T follicular helper cell (primary cell): ENCODE results near the gene IGSF9B.

Experiments used
- DNase-seq: peaks from one replicate; pipeline ENCODE4 v3.0.0-alpha.2; 2020; ENCODE audit warnings: low read depth

IGSF9B gene

DNA sequence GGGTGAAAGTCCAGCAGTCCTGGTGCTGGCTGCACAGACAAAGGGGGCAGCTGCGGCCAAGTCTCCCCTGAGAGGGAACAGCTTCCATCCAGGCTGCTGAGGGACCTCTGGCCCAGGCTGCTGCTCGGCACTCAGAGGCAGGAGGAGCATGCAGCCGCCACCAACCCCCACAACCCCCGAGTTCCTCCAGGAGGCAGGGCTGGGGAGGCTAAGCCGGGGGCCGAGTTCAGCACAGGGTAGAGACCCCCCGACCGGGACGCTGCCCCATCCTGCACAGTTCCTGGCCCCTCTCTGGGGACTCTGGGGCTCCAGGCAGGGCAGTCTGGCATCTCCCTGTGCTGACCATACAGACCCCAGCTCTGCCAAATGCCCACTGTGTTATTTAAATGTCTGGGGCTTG, 20.2 kb downstream of the IGSF9B start:
- no peak for DNase-seq

DNA sequence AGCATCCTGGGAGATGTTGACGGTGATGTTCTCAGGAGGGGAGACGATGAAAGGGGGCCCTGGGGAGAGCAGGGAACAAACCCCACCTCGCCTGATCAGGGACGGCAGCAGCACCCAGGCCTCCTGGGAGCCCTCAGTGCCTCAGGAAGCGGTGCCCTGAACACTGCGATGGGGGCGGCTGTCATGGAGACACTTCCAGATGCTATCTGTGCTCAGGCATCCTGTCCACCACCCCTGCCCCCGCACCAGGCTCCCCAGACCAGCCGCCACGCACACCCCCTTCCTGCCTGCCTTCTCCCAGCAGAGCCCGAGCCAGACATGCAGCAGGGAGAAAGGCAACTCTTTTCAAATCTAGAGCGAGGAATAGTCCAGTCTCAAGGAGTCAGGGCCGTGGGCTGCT, 20.6 kb downstream of the IGSF9B start:
- DNase-seq: no peak

DNA sequence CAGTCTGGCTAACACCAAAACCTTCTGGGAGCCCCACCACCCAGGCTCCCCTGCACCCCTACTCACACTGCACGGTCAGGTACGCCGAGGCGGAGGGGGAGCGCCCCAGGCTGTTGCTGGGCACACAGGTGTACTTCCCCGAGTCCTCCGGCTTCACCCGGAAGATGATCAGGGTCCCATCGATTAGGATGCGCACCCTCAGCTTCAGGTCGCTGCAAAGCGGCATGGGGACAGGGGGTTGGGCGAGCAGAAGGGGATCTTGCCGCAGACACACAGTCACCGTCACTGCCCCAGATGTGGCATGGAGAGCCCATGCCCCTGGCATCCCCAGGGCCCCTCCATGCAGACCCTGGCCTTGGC, 21.2 kb downstream of the IGSF9B start:
- no peak for DNase-seq

DNA sequence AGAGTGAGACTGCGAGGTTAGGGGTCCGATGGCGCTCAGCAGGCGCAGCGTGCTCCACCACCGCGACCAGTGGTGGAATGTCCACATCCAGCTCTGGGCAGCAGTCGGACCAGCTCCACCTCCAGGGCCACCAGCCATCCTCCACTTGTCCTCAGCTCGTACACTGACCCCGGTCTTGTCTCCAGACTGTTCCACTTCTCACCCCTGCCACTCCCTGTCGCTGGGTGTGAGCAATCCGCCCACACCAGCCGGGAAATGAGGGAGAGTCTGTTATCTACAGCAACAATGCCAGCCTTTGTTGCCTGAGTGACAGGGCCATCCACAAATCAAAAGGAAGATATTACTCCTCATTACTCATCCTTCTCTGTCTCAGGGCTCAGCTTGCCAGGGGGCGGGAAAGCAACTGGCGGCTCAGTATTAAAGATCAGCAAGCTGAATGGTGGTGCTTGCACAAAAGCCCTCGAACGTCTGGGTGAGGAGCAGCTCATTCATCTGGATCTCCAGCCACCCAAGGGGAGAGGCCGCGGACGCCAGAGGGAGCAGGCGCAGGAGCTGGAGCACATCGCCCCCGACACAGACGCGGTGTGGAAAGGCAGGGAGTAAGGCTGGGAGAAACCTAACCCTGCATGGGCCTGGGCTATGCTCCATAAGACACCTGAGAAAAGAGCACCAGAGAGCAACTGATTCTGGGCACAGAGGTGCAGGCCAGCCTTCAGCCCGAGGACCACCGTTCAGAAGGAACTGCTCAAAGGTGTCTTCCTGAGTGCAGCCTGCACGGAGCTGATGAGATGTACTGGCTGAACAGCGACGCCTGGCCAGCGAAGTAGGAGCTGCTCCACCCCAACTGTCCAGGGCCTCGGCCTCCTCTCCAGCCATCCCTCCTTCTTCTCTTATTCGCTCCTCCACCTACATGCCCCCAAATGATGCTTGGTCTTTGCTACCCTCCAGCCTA, 21.9 kb downstream of the IGSF9B start:
- no peak for DNase-seq

DNA sequence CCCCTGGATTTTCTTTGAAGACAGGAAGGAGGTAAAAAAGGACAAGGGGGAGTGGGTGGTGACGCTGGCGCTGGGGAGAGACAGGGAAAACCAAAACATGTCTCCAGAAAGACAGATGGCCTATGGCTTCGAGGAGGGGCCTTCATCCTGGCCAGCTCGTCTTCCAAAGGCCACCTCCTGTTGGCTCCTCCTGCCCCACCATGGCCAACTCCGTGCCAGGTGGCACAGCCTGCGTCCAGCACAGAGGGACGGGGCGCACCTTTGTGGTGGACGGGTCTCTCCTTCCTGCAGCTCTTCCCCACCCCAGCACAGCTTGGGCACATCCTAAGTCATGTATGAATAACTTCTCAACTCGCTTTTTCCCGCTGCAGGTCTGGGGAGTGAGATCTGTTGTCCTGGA, 22.7 kb downstream of the IGSF9B start:
- DNase-seq: no peak

DNA sequence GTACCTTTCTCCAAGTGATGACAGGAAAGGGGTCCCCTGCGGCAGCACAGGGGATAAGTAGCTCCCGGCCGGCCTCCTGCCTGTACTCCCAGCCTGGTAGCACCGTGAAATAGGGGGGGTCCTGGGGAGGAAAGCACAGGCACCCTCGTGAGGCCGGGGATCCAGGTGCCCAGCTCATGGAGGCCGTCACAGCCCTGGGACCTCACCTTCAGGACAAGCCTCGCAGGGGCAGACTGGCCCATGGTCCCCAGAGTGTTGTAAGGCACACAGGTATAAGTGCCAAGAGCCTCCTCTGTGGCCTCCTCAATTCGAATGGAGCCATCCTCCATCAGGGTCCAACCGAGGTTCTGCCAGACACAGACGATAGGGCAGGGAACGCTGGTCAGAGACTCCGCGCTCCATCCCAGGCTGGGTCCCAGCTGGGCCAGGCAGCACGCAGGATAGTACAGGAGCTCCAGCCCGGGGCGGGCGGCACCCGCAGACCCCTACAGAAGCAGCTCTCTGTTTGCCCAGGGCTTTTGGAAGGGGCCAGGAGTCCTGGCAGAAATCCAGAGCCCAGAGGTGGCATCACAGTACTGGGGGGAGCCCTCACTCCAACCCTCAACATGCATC, 25.2 kb downstream of the IGSF9B start:
- DNase-seq: no peak

DNA sequence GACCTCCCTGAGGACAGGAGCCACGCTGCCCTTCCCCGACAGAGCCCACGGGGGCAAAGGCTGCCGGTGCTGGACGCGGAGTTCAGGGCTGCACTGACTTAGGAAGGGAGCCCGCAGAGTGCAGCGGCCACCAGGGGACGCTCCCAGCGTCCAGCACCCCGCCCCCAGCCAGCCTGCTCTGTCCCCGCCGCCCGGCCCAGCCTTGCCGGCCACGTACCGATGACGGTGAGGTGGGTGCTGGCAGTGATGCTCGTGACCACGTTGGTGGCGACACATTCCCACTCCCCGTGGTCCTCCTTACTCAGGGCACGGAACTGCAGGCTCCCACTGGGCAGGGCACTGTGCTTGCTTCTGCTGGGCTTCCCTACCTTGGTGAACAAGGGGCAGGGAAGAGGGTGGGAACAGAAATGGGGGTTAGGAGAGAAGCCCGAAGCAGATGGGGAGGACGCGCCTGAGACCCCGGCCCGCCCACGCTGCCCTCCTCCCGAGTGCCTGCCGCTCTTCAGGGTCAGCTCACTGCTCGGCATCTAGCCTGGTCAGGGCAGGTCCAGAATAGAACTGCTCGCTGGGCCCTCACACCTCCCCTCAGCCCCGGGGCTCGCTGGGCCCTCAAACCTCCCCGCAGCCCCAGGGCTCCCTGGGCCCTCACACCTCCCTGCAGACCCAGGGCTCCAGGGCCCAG, 25.9 kb downstream of the IGSF9B start:
- no peak for DNase-seq

DNA sequence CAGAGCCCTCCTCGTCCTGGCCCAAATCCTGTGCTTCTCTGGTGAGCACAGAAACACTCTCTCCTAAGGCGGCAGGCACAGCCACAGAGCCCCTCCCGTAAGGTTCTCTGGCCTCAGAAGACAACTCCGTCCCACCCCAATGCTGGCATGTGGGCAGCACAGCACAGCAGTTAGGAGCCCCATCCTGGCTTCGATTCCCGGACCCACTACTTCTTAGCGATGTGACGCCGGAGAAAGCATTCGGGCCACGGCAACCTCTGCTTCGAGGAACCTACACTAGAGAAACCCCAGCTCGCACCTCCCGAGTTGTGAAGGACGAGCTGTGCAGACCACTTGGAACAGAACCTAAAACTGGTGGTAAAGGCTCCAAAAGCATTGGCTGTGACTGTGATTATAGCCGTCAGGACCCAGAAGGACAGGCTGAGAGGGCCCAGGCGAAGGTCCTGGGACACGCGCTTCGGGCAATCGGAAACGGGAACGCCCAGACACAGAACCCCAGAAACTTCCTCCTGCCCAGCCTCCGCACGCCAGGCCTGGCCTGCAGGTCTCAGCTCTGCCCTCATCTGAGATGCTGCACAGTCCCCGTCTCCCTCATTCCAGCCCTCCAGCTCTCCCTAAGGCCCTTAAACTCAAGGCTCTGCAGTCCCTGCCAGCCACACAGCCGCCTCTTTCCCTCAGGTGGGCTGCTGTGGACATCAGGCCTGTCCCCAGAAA, 26.6 kb downstream of the IGSF9B start:
- DNase-seq: no peak

DNA sequence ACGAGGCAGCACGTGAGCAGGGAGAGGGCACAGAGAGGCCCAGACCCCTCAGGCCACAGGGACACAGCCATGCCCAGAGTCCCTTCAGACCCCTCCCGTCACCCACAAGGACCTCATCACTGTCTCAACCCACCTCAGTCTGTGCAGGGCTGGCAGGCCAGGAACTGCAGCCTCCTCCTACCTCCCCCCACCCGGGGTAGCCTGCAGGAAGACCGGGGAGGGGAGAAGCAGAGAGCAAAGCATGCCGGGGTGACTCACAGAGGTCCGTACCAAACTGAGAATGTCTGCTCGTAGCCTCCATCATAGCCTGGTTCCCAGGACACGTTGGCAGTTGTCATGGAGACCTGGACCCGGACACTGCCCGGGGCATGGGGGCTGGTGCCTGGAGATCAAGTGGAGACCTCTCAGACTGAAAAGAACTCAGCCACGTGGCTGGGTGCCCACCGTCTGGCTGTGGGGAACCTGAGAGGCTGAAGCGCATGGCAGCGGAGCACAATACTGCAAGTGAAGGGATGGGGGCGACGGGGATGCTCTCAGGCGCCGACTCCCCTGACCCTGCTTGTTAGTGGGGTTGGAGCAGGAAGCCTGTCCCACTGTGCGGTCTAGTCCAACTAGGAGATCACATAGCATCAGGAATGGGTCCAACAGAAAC, 27.2 kb downstream of the IGSF9B start:
- DNase-seq: no peak

DNA sequence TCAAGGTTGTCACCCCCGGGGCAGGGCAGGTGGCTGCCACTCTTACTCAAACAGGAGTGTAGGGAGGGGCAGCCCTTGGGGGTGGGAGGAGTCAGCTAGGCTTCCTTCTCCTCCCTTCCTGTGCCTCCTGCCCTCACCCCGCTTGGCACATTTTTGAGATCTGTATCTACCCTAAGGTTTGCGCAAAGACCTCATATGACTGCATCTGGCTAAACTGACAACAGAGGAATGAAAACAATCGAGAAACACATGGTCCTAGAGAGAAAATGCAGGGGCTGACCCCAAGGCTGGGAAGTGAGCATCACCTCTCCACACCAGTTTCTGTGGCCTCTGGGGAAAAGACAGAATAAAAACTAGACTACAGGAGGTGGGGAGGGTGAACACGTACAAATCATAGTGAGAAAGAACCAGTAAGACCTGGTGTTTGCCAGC, 28.1 kb downstream of the IGSF9B start:
- no peak for DNase-seq

DNA sequence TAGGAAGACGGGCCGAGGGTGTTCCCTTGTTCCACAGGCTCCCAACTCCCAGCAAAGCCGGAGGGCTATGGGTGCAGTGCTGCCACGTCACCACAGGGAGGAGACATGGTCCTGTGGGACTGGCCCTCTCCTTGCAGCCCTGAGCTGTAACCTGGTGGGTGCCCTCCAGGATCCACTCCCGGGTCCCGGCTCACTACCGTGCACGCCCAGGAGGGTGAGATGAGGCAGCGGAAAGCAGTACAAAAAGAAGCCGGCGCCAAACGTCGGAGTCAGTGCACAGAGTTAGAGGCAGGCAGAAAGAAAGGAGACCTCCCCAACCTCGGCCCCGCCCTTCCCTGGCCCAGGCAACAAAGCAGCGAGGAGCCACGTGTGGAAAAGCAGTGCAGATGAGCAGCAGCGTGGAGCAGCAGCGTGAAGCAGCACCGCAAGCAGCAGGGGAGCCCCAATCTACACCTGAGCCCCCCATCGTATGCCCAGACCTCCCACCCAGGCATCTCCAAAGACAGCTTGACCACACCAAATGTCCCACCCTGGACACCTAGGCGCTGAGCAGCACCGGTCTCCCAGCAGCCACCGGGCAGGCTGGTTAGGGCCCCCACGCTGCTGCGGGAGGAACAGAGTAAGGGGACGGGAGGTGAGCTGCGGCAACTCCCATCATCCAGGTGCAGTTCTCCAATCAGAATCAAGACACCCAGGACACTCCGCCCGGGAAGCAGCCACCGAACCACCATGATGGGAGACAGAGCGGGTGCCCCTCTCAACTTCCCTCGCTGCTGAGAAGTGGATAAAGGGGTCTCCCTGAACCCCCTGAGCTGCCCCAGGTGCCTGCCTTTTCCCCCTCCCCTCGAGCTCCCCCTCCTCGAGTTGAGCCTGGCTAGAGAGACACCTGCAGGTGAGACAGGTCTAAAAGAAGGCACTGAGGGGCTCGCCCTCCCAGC, 28.8 kb downstream of the IGSF9B start:
- DNase-seq: peak; percentile 51

DNA sequence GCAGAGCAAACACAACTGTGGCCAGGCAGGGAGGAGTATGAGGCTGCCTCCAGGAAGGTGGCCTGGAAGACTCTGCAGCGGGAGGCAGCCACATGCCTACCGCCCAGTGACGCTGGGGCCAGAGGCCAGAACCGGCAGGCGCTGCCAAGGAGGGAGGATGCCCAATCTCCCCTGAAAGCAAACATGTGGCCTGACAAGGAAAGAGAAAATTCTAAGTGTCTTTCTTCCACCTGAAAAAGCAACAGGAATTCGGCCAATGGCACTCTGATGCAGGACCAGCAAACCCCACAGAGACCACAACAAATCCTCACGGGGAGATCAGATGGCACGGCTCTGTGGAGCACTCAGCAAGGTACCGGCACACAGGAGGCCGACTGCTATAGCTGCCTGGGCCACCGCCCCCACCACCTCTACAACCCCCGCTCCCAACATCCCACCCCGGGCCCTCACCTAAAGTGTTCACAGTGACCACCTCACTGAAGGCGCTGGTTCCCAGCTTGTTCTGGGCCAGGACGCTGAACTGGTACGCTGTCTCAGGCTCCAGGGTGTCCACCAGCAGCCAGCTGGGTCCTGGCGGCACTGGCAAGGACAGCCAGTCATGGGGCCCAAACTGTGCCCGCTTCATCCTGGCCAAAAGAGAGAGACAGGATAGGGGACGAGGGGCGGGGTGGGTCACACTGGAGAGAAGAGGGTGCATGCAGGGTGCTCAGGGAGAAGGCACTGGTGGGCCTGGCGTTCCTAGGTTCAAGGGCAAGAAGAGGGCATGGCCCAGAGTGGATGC, 30.1 kb downstream of the IGSF9B start:
- DNase-seq: no peak

DNA sequence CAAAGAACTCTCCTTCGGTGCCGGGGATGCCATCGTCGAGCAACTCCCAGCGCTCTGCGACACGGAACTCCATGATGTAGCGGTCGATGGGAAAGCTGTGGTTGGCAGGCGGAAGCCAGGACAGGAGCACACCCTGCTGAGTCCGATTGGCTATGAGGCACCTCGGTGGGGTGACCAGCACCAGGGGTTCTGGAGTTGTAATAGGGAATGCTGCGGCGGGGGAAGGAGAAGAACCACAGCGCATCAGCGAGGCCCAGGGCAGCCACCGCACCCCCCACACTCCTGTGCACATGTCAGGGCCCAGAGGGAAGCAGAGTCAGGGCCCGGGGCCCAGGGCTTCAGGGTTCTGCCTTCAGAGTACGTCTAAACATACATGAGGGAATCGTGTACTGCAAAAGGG, 31.0 kb downstream of the IGSF9B start:
- DNase-seq: no peak

DNA sequence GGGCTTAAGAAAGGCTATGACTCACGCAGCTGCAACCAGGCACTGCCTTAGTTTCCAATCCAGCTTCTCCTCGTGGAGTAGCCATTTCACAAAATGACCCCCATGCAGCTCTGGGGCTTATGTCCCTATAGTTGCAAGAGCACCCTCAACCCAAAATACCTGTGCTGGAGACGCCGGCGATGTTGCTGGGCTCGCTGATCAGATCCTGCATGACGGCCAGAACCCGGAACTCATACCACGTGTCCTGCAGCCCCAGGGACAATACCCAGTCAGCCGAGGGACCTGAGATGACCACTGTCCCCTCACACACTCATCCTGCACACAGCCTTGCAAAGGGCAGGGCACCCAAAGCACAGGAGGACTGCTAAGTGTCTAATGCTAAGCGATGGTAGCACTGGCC, 32.1 kb downstream of the IGSF9B start:
- DNase-seq: no peak

DNA sequence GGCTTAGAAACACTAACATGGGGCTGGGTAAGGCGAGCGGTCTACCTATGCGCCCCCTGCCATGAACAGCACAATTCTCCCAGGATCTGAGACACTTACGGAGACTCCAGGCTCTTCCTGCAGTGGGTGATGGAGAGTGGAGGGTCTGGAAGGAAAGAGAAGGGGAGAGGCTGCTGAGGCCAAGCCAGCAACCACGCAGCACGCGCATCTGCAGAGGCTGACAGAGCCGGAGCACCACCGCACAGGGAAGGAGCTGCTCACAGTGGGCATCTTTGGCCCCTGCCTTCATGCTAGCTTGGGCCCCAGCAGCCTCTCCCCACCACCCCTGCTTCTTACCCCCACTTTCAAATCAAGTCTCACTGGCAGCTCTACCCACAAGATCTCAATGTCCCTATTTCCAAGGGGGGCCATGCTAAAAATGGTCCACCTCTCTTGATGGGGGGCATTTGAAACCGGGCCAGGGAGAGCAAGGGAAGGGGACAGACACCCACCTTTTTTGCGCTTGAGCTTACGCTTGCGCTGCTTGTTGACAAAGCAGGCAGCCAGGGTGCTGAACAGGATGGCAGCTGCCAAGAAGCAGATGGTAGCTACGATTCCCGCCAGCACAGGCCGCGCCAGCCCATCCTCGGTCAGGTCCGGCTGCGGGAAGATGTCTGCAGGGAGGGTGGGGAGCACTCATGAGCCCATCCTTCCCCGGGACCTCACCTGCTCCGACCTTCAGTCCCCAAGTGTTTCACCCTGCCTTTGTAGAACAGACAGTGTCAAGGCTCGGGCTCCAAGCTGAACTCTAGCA, 34.5 kb downstream of the IGSF9B start:
- DNase-seq: no peak

DNA sequence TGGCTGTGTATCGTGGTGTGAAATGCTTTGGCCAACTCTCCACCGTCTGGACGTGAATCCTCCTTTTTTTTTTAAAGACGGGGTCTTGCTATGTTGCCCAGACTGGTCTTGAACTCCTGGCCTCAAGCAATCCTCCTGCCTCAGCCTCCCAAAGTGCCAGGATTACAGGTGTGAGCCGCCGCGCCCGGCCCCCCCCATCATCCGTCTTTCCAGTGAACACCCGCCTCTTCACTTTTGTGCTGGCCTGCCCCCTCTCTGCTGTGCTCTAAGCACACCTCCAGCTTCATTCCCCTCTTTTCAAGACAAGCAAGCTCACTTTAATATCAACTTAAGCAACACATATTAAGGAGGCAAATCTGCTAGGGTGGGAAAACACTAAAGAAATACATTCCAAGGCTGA, 35.3 kb downstream of the IGSF9B start:
- DNase-seq: no peak

DNA sequence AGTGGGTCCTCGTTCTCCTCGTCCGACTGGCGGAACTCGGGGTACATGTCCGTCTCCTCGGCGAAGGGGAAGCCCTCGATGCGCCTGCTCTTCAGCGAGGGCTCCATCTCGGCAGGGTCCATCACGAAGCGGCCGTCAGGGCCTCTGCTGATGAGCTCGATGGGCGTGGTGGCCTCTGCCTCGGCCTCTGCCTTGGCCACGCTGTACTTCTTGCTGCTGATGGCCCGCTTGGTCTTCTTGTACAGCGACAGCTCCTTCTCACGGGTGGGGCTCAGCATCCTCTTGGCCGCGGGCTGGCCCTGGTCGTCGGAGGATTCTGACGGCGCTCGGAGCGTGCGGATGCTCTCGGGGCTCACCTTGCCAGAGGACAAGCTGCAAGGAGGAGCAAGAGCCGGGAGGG, 35.7 kb downstream of the IGSF9B start:
- no peak for DNase-seq

DNA sequence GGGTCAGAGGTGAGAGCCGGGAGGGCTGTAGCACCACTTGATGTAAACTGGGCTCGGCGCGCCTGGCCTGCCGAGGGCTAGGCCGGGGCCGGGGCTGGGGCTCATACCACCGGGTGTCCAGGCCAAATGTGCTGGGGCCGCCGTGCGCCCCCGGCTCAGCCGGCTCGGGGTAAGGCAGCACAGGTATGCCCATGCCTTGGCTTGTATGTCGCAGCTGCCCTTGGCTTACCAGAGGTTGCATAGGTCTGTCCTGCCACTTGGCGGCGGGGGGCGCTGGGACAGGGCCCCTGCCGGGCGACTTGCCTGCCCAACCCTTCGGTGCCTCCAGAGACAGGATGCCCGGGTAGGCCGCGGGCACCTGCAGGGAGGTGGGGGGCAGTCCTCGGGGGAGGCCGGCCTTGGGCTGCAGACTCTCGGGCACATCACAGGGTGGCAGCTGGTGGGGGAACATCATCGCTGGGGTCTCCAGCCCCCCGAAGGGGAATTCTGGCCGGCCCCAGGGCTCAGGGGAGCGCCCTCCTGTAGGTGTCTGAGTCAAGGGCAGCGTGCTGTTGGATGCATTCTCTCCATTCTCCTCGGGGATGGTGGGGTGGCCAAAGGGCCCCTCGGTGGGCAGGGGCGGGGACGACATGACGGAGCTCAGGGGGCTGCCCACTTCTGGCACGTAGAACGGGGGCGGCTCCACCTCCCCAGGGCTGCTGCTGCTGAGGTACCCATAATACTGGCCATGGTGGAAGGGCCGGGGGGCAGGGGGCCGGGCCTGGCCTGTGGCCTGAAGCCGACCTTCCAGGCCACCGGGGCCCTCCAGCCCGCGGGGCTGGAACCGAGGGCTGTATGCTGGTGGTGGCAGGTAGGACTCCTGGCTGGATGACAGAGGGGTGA, 36.4 kb downstream of the IGSF9B start:
- DNase-seq: no peak
